ENCODE data around the gene DDR2. TPM values are rescaled to one million over a fixed set of nuclear protein-coding genes. Genes with fewer than 3 reads are reported as not detected.

The DDR2 gene
- total RNA-seq, 1 donor from 2014 or later = 0.33 TPM

- Mint-ChIP-seq H3K4me3 (ENCODE audit: unreplicated experiment) (no peak overlapping the region), H3K4me1 (ENCODE audit: unreplicated experiment) (peaks cover 11% of the 10 kb centered on the region), H3K27ac (ENCODE audit: unreplicated experiment) (no peak overlapping the region), H3K36me3 (ENCODE audit: low read depth, unreplicated experiment) (no peaks in the 10 kb centered on the region), H3K27me3 (ENCODE audit: unreplicated experiment) (no peaks in the 10 kb centered on the region), H3K9me3 (ENCODE audit: unreplicated experiment) (no peaks in the 10 kb centered on the region)
- DNase-seq (ENCODE audit: low spot score) = no peak
- no peak for TF ChIP-seq CTCF (IDR thresholded peaks at IDR 0.05; ENCODE audit: unreplicated experiment)
Measured at GRCh38 chr1:162674034-162674608, 41.9 kb downstream of the DDR2 start.

GRCh38 chr1:162676087-162676486 is 43.8 kb downstream of the DDR2 start:
- DNase-seq (ENCODE audit: low spot score) = no peak
- Mint-ChIP-seq H3K9me3 (ENCODE audit: unreplicated experiment) (no peaks in the 10 kb centered on the region), H3K27ac (ENCODE audit: unreplicated experiment) (no peak overlapping the region), H3K4me3 (ENCODE audit: unreplicated experiment) (no peak overlapping the region), H3K36me3 (ENCODE audit: low read depth, unreplicated experiment) (no peaks in the 10 kb centered on the region), H3K27me3 (ENCODE audit: unreplicated experiment) (no peaks in the 10 kb centered on the region), H3K4me1 (ENCODE audit: unreplicated experiment) (peaks cover 11% of the 10 kb centered on the region)
- no peak for TF ChIP-seq CTCF (IDR thresholded peaks at IDR 0.05; ENCODE audit: unreplicated experiment)

GRCh38 chr1:162676750-162677149 is 44.5 kb downstream of the DDR2 start:
- Mint-ChIP-seq H3K36me3 (ENCODE audit: low read depth, unreplicated experiment) (no peaks in the 10 kb centered on the region), H3K9me3 (ENCODE audit: unreplicated experiment) (no peaks in the 10 kb centered on the region), H3K27me3 (ENCODE audit: unreplicated experiment) (no peaks in the 10 kb centered on the region), H3K4me3 (ENCODE audit: unreplicated experiment) (no peak overlapping the region), H3K27ac (ENCODE audit: unreplicated experiment) (no peak overlapping the region), H3K4me1 (ENCODE audit: unreplicated experiment) (peaks cover 8% of the 10 kb centered on the region)
- no peak for TF ChIP-seq CTCF (IDR thresholded peaks at IDR 0.05; ENCODE audit: unreplicated experiment)
- no peak for DNase-seq (ENCODE audit: low spot score)

- Mint-ChIP-seq H3K27ac (ENCODE audit: unreplicated experiment) (no peak overlapping the region), H3K4me1 (ENCODE audit: unreplicated experiment) (peaks cover 5% of the 10 kb centered on the region), H3K36me3 (ENCODE audit: low read depth, unreplicated experiment) (no peaks in the 10 kb centered on the region), H3K27me3 (ENCODE audit: unreplicated experiment) (no peaks in the 10 kb centered on the region), H3K9me3 (ENCODE audit: unreplicated experiment) (no peaks in the 10 kb centered on the region), H3K4me3 (ENCODE audit: unreplicated experiment) (no peak overlapping the region)
- no peak for TF ChIP-seq CTCF (IDR thresholded peaks at IDR 0.05; ENCODE audit: unreplicated experiment)
- DNase-seq (ENCODE audit: low spot score) = no peak
Measured at GRCh38 chr1:162677607-162678371, 45.5 kb downstream of the DDR2 start.

- Mint-ChIP-seq H3K4me3 (ENCODE audit: unreplicated experiment) (no peak overlapping the region), H3K9me3 (ENCODE audit: unreplicated experiment) (no peaks in the 10 kb centered on the region), H3K27ac (ENCODE audit: unreplicated experiment) (no peak overlapping the region), H3K27me3 (ENCODE audit: unreplicated experiment) (no peaks in the 10 kb centered on the region), H3K36me3 (ENCODE audit: low read depth, unreplicated experiment) (no peaks in the 10 kb centered on the region), H3K4me1 (ENCODE audit: unreplicated experiment) (peaks cover 5% of the 10 kb centered on the region)
- DNase-seq (ENCODE audit: low spot score) = no peak
- no peak for TF ChIP-seq CTCF (IDR thresholded peaks at IDR 0.05; ENCODE audit: unreplicated experiment)
Measured at GRCh38 chr1:162678439-162678838, 46.2 kb downstream of the DDR2 start.
